T-helper 1 cell treated with Interleukin-12 subunit alpha and Interleukin-12 subunit beta and Interleukin-4 antibody, amounts not matched to agents 30 μg/mL and 1 μg/mL, for 36 hours (primary cell): ENCODE results near the gene LRP4.

Experiments
- H3K27ac Mint-ChIP-seq: one replicate; pipeline ENCODE4 v1.8.0; 2021; ENCODE audit warnings: mild to moderate bottlenecking, mixed read lengths
- H3K27me3 Mint-ChIP-seq: one replicate; pipeline ENCODE4 v1.8.0; 2021; ENCODE audit warnings: low read depth, mixed read lengths
- H3K36me3 Mint-ChIP-seq: one replicate; pipeline ENCODE4 v1.8.0; 2021; ENCODE audit warnings: low read depth, mixed read lengths
- H3K4me1 Mint-ChIP-seq: one replicate; pipeline ENCODE4 v1.8.0; 2021; ENCODE audit warnings: low read depth, mixed read lengths
- H3K4me3 Mint-ChIP-seq: one replicate; pipeline ENCODE4 v1.8.0; 2021; ENCODE audit warnings: mild to moderate bottlenecking, moderate library complexity, mixed read lengths
- H3K9me3 Mint-ChIP-seq: one replicate; pipeline ENCODE4 v1.8.0; 2021; ENCODE audit warnings: mixed read lengths

LRP4 gene

DNA sequence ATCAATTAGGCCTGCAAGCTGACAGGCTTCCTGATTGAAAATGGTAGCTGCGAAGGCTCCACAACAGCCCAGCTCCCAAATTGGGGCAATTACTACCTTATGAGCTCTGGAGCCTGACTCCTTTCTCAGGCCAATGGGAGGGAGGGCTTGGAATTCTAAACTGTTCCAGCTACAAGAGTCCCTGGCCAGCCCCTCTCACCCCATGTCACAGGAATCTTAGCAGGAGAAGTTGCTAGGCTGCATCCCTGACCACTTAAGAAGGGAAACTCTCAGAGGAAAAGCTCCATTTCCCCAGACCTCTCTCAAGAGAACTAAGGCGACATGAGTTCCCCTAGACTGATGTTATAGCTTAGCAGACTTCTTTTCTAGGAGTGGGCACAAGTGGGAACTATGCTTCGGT lies 4.9 kb downstream of the LRP4 start:
- H3K4me1 Mint-ChIP-seq = peaks cover 9% of the 10 kb centered on the region
- H3K4me3 Mint-ChIP-seq = no peak overlapping the region
- H3K36me3 Mint-ChIP-seq = no peaks in the 10 kb centered on the region
- H3K9me3 Mint-ChIP-seq = no peaks in the 10 kb centered on the region
- H3K27ac Mint-ChIP-seq = no peak overlapping the region
- H3K27me3 Mint-ChIP-seq = peaks cover 71% of the 10 kb centered on the region

DNA sequence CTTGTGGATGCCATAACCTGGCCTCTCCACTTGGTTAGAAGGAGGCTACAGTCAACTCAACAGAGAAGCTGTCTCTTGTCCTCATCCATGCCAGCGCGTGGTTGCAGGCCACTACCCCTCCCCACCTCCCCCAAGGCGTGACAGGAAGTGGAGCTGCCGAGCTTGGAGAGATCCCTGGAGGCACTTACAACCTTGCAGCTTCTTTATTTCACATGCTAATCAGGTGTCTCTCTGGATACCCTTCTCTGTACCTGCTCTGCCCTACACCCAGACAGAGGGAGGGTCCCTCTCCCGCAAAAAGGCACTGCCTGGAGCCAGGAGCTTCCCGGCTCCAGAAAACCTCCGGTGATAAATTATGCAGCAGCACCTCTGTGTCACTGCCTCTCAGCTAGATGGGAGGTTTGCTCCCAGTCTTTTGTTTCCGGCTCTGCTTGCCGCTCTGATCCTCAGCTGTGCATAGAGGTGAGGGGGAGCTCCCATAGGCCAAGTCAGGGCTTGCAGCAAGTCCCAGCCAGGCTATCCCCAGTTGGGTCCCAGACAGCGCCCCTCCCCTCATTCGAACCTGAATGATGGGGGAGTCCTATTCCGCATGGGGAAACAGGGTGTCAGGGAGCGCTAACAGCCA lies 5.7 kb downstream of the LRP4 start:
- Mint-ChIP-seq H3K4me1 (peaks cover 9% of the 10 kb centered on the region), H3K27ac (no peak overlapping the region), H3K4me3 (no peak overlapping the region), H3K36me3 (no peaks in the 10 kb centered on the region), H3K9me3 (no peaks in the 10 kb centered on the region), H3K27me3 (peaks cover 68% of the 10 kb centered on the region)

DNA sequence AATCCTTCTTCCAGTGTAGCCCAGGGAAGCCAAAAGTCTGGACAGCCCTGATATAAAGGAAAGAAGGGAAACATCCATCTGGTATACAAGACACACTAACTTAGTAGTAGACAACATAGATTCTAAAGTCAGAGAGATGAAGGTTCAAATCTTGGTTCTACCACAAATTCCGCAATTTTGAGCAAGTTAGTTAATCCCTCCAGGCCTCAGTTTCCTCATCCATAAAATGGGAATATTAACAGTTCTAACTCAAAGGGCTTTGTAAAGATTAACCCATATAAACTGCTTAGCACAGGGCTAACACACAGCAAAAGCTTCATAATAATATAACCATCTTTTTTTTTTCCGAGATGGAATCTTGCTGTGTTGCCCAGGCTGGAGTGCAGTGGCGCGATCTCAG lies 10.7 kb downstream of the LRP4 start:
- Mint-ChIP-seq H3K27me3 (peaks cover 25% of the 10 kb centered on the region), H3K36me3 (no peaks in the 10 kb centered on the region), H3K27ac (no peak overlapping the region), H3K9me3 (no peaks in the 10 kb centered on the region), H3K4me3 (no peak overlapping the region), H3K4me1 (no peaks in the 10 kb centered on the region)

DNA sequence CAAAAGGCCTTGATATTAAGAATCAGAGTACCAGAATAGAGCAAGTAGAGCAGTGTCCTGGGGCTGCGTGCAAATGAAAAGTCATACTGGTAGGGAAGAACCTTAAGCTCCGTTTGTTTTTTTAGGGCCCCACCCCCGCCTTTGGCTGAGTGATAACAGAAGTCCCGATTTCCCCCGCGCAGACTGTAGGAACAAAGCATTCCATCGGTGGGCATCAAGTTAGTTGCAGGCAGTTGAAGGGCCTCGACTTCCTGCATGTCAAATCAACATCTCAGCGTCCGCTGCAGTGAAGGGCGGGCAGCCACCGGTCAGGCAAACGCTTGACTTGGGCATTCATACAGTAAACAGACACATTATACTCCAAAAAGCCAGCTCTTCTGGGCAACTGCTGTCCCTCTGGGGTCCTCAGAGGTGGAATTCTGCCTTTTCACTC lies 11.7 kb downstream of the LRP4 start:
- H3K4me3 Mint-ChIP-seq = no peak overlapping the region
- H3K4me1 Mint-ChIP-seq = no peaks in the 10 kb centered on the region
- peaks cover 18% of the 10 kb centered on the region for H3K27me3 Mint-ChIP-seq
- no peaks in the 10 kb centered on the region for H3K9me3 Mint-ChIP-seq
- no peaks in the 10 kb centered on the region for H3K36me3 Mint-ChIP-seq
- peak overlapping the region; percentile 22 for H3K27ac Mint-ChIP-seq

DNA sequence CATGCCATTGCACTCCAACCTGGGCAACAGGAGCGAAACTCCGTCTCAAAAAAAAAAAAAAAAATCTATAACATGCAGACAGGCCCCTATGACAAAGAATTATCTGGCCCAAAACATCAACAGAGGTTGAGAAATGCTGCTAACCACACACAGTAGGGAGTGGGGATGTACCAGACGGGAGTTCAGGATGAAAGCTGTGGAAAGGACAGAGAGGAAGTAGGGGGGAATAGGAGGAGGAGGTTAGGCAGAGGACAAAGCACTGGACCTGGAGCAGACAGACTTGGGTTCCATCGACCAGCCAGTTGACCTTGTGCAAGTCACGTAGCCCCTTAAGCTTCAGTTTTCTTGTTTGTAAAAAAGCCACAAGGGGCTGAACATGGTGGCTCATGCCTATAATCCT lies 12.5 kb downstream of the LRP4 start:
- Mint-ChIP-seq H3K4me1 (no peaks in the 10 kb centered on the region), H3K36me3 (no peaks in the 10 kb centered on the region), H3K27me3 (peaks cover 17% of the 10 kb centered on the region), H3K27ac (no peak overlapping the region), H3K9me3 (no peaks in the 10 kb centered on the region), H3K4me3 (no peak overlapping the region)

DNA sequence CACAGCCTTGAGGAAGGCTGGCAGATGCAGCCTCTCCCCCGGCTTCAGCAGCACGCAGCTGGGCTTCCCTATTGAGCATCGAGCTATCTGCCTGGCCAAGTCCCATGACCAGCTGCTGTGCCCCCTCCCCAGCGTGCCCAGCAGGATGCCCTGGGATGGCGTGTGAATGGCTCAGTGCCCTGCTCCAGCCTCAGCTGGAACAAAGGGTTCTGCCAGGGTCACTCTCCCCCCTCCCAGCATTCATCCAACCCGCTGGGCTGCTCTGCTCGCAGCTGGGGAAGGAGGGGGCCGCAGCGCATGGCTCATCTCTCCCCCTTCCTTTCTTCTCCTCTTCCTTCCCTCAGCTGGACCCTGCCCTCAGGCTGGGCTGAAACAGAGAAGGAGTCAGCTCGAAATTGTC lies 14.5 kb downstream of the LRP4 start:
- Mint-ChIP-seq H3K36me3 (no peaks in the 10 kb centered on the region), H3K27me3 (peaks cover 12% of the 10 kb centered on the region), H3K4me3 (no peak overlapping the region), H3K9me3 (no peaks in the 10 kb centered on the region), H3K4me1 (no peaks in the 10 kb centered on the region), H3K27ac (no peak overlapping the region)

DNA sequence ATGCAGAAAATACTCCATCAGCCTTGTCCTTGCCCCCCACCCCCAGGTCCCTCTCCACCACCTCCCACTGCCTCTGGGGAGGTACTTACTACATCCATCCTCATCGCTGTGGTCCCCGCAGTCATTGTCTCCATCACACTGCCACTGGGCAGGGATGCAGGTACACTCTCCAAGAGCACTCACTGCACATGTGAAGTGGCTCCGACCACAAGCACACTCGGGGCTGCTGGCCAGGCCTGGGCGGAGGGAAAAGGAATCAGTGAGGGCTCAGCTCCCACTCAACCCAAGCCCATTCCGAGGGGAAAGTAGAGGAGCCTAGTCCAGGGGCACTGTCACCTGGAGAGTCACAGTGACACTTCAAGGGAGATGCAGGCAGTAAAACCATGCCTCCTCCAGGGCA lies 15.7 kb downstream of the LRP4 start:
- H3K27ac Mint-ChIP-seq = no peak overlapping the region
- H3K4me3 Mint-ChIP-seq = no peak overlapping the region
- H3K27me3 Mint-ChIP-seq = peaks cover 8% of the 10 kb centered on the region

DNA sequence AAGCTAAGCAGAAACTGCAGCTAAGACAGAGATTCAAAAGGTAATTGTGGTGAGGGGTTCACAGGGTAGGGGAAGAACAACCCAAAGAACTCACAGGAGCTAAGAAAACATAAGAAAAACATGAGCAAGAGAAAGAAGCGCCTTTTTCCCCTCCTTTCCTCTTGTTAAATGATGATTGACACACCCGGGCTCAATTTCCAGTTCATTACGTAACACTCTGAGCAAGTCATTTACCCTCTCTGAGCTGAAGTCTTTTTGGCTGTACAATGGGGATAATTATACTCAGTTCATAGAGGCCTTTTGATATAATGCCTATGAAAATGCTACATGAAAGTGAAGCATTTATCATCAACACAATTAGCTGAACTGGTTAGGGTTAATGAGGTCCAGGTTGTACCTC lies 17.2 kb downstream of the LRP4 start:
- H3K27ac Mint-ChIP-seq = no peak overlapping the region

More for the DNA sequence above, 15.7 kb downstream of the LRP4 start:
- Mint-ChIP-seq H3K4me1 (no peaks in the 10 kb centered on the region), H3K36me3 (no peaks in the 10 kb centered on the region), H3K9me3 (no peaks in the 10 kb centered on the region)

DNA sequence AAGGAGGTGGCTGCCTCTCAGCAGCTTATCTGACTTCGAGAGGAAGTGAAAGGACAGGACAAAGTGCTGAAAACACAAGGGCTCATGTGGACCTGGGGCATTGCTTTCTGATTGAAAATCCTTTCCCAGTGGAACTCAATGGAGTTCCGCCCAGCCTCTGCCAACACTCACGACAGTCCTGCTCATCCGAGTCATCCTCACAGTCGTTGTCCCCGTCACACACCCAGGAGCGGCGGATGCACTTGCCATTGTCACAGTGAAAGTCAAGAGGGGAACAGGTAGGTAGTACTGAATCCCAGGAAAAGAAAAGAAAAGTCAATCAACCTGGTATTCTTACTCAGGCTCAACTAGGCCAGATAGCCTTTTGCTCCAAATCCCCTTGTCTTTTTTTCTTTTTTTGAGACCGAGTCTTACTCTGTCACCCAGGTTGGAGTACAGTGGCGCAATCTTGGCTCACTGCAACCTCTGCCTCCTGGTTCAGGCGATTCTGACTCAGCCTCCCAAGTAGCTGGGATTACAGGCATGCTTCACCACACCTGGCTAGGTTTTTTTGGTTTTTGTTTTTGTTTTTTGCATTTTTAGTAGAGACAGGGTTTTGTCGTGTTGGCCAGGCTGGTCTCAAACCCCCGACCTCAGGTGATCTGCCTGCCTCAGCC lies 18.1 kb downstream of the LRP4 start:
- H3K9me3 Mint-ChIP-seq = no peaks in the 10 kb centered on the region
- no peaks in the 10 kb centered on the region for H3K4me1 Mint-ChIP-seq
- H3K27ac Mint-ChIP-seq = no peak overlapping the region
- peaks cover 4% of the 10 kb centered on the region for H3K27me3 Mint-ChIP-seq
- no peaks in the 10 kb centered on the region for H3K36me3 Mint-ChIP-seq
- H3K4me3 Mint-ChIP-seq = no peak overlapping the region

More for the DNA sequence above, 17.2 kb downstream of the LRP4 start:
- no peaks in the 10 kb centered on the region for H3K4me1 Mint-ChIP-seq
- H3K36me3 Mint-ChIP-seq = no peaks in the 10 kb centered on the region
- H3K4me3 Mint-ChIP-seq = no peak overlapping the region
- peaks cover 8% of the 10 kb centered on the region for H3K27me3 Mint-ChIP-seq
- no peaks in the 10 kb centered on the region for H3K9me3 Mint-ChIP-seq

DNA sequence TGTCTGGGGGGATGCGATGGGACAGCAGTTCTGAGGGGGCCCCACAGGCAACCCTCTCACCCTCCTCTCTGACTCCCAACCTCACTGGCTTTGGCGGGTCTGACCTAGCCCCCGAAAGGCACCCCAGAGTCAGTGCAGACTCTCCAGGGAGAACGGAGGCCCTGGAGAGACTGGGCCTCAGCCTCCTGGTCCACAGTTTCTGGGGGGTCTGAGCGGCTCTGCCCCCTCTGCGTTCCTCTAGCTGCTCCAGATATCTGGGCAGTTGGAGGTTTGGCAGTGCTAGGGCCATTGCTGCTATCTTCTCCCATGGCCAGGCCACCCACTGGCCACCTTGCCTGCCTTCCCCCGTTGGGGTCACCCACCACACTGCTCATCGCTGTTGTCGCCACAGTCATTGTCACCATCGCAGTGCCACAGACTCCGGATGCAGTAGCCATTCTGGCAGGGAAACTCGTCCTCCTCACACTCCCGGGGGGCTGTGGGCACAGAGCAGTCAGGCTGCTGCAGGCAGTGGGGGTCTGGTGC lies 18.8 kb downstream of the LRP4 start:
- peaks cover 4% of the 10 kb centered on the region for H3K27me3 Mint-ChIP-seq
- H3K36me3 Mint-ChIP-seq = no peaks in the 10 kb centered on the region

DNA sequence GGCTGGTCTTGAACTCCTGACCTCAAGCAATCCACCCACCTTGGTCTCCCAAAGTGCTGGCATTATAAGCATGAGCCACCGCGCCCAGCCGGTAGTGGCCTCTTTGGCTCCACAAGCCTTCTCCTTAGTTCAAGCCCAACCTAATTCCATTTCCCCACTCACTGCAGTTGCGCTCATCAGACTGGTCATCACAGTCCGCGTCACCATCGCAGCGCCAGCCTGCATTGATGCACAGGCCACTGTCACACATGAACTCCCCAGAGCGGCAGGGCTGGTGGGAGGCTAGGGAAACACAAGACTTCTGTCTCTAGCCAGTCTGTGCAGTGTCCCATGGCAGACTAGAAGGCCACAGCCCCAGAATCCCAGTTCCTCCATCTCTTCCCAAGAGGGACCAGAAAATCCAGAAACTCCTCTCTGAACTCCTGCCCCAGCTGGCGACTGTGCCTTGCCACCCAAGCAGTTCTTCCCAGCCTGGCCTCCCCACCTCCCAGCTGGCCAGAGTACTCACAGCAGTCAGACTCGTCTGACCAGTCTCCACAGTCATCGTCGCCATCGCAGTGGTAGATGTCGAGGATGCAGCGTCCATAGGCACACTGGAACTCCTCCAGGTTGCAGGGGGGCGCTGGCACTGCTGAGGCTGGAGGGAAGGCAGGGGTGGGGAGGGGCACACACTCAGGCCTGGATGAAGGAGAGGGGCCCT lies 19.8 kb downstream of the LRP4 start:
- Mint-ChIP-seq H3K9me3 (no peaks in the 10 kb centered on the region), H3K27me3 (peaks cover 4% of the 10 kb centered on the region), H3K4me1 (no peaks in the 10 kb centered on the region), H3K27ac (no peak overlapping the region), H3K4me3 (no peak overlapping the region), H3K36me3 (no peaks in the 10 kb centered on the region)

More for the DNA sequence above, 18.8 kb downstream of the LRP4 start:
- no peaks in the 10 kb centered on the region for H3K9me3 Mint-ChIP-seq
- no peaks in the 10 kb centered on the region for H3K4me1 Mint-ChIP-seq
- H3K4me3 Mint-ChIP-seq = no peak overlapping the region
- no peak overlapping the region for H3K27ac Mint-ChIP-seq

DNA sequence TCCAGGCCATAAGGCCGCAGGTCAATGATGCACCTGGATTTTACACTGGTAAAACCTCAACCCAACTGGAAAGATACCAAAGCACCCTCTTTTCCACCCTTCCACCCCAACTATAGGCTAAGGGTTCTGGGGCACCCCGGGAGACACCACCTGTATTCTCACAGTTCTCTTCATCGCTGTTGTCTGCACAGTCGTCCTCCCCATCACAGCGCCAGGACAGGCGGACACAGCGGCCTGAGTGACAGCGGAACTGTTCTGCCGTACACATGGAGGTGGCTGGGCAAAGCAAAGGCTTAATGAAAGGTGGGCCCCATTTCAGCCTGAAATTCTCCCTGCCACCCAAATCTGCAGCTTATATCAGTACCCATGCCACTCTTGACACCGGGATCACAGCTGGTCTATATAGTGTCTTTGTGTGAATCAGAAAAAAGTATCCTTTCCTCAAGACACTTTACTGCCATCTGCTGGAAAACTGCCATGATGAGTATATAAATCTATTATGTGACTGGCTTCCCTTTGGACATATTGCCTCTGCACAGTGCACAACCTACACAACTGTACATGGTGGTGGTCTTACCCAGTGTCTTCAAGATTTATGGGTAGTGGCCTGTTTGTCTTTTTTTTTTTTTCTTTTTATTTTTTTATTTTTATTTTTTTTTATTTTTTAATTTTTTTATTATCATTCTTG lies 21.5 kb downstream of the LRP4 start:
- no peak overlapping the region for H3K27ac Mint-ChIP-seq
- H3K9me3 Mint-ChIP-seq = no peaks in the 10 kb centered on the region
- H3K4me1 Mint-ChIP-seq = no peaks in the 10 kb centered on the region
- peaks cover 4% of the 10 kb centered on the region for H3K27me3 Mint-ChIP-seq
- H3K4me3 Mint-ChIP-seq = no peak overlapping the region
- H3K36me3 Mint-ChIP-seq = no peaks in the 10 kb centered on the region

DNA sequence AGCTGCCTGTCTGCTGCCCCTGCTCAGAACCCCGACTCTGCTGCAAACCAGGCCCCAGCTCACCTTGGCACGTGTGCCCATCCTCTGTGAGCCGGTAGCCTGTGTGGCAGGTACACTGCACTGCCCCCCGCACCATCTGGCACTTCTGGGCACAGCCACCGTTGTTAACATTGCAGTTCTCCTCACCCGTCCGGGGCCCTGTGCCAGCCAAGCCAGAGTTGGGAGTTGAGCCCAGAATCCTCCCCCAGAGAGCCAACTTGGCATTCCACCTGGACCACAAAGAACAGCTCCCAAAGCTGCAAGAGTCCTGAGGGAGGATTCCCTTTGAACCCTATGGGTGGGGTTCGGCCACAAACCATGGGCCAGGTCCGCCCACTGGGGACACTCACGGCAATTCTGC lies 22.5 kb downstream of the LRP4 start:
- H3K4me3 Mint-ChIP-seq = no peak overlapping the region
- no peak overlapping the region for H3K27ac Mint-ChIP-seq
- H3K4me1 Mint-ChIP-seq = no peaks in the 10 kb centered on the region
- no peaks in the 10 kb centered on the region for H3K36me3 Mint-ChIP-seq
- H3K27me3 Mint-ChIP-seq = no peaks in the 10 kb centered on the region
- H3K9me3 Mint-ChIP-seq = no peaks in the 10 kb centered on the region

DNA sequence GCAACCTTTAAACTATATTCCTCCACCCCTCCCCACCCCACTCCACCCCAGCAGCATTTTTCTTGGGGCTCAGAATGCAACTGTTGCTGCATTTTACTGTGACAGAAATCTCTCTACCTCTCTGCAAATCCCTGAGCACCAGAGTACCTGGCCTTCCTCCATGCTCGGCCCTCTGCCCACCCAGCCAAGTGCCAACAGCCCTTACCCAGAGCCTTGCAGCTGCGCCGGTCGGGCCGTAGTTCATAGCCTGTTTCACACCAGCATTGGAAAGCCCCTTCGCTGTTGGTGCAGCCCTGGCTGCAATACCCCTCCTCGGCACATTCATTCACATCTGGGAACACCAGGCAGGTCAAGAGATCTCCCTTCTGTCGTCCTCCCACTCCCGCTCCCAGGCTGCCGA lies 23.4 kb downstream of the LRP4 start:
- H3K4me1 Mint-ChIP-seq = no peaks in the 10 kb centered on the region
- no peaks in the 10 kb centered on the region for H3K36me3 Mint-ChIP-seq
- H3K27me3 Mint-ChIP-seq = no peaks in the 10 kb centered on the region
- H3K27ac Mint-ChIP-seq = no peak overlapping the region
- no peak overlapping the region for H3K4me3 Mint-ChIP-seq
- no peaks in the 10 kb centered on the region for H3K9me3 Mint-ChIP-seq
